ENCODE measurements around the gene TTC7B. TPM values are rescaled to one million over a fixed set of nuclear protein-coding genes. Genes with fewer than 3 reads are reported as not detected.

The TTC7B gene
- total and polyA plus RNA-seq, 2 of the 8 experiments (the other 6 are each of a cell fraction or from before 2014, with no cell fraction given) = 23.7 to 34.0 TPM

DNA sequence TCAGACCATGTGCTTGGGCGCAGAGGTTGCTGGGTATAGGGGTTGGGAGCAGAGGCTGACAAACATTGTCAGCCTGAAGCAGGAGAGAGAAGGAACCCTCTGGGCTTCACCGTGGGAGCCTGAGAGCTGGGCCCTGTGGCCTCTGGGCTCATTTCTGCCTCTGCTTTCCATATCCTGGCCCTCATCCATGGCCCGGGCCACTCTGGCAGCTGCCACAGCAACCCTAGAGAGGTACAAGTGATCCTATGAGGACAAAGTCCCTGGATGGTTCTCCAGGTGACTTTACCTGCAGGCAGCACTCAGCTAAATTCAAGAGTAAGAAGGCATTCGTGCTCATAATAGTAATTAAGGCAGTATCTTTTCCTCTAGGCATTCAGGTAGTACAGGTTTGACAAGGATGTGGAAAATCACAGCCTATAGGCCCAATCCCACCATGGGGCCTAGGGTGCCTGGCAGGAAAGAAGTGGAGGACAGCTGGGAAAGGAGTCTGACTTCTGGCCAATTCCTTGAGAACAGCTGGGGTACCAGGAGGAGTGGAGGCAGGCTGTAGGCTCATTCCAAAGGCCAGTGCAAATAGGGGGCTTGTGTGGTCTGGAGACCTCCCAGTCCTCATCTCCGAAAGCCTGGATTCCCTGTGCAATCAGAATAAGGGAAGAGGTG, 3.6 kb upstream of the TTC7B start:
- no peak overlapping the region for H3K4me2 ChIP-seq (ENCODE audit: insufficient read depth in 1 of 2, low read depth in 2 of 2, low read length in 2 of 2)
- H3K79me2 ChIP-seq (ENCODE audit: control insufficient read depth in 1 of 2, insufficient read depth in 2 of 2, low read length in 2 of 2) = no peaks in the 10 kb centered on the region
- no peaks in the 10 kb centered on the region for H4K20me1 ChIP-seq (replicated peaks in 1 of 2; ENCODE audit: control insufficient read depth in 1 of 2, insufficient read depth in 2 of 2, low read length in 2 of 2)
- H3K56ac ChIP-seq (replicated peaks; ENCODE audit: insufficient read length, low read depth, low read length) = no peak overlapping the region
- no peak for DNase-seq (ENCODE audit: low read depth in 1 of 2, low spot score in 2 of 2)
- H3K36me3 ChIP-seq (ENCODE audit: control insufficient read depth in 2 of 4, insufficient read depth in 4 of 4, low read length in 3 of 4) = no peaks in the 10 kb centered on the region
- no peak overlapping the region for H3K18ac ChIP-seq (ENCODE audit: extremely low read depth, low read length)
- ChIA-PET POLR2A (ENCODE audit: partially characterized antibody) (no interaction called here), CTCF (ENCODE audit: partially characterized antibody) (interaction anchor here (0.8 to 3.3 kb wide), 2 partner anchors 8 to 62 kb away, joined by 3 to 11 read pairs; no protein-coding TSS in a partner anchor)
- no peak for FAIRE-seq
- H3K23ac ChIP-seq (ENCODE audit: insufficient read length) = no peak overlapping the region
- H4K91ac ChIP-seq (replicated peaks; ENCODE audit: insufficient read length, low read length) = no peak overlapping the region
- H3K27ac ChIP-seq (ENCODE audit: low read depth, low read length) = no peak overlapping the region
- no peak overlapping the region for H3K14ac ChIP-seq (ENCODE audit: insufficient read length)
- H3K23me2 ChIP-seq (ENCODE audit: low read depth, low read length) = peaks cover 8% of the 10 kb centered on the region; the same call in 1 of the 2 replicates
- no peak overlapping the region for H3K4me3 ChIP-seq (ENCODE audit: extremely low read depth in 1 of 4, insufficient read depth in 2 of 4, low read depth in 3 of 4, low read length in 4 of 4)
- H2BK5ac ChIP-seq (ENCODE audit: low read depth, low read length) = no peak overlapping the region
- no peak overlapping the region for H2AK5ac ChIP-seq (ENCODE audit: low read depth, low read length)
- peak overlapping the region; percentile 59; the same call in 1 of the 2 replicates for H4K8ac ChIP-seq (ENCODE audit: extremely low read depth, insufficient read depth, low read length)
- peaks cover 2 to 8% of the 10 kb centered on the region in 2 experiments; a peak in 3 of 4 replicates for H3K9me3 ChIP-seq (ENCODE audit: insufficient read depth in 2 of 2, low read depth in 1 of 2, low read length in 1 of 2)
- H3K79me1 ChIP-seq (ENCODE audit: low read depth, low read length) = no peaks in the 10 kb centered on the region
- no peak overlapping the region for H4K5ac ChIP-seq (ENCODE audit: insufficient read length, low read depth, low read length)
- no peak overlapping the region for H3K4ac ChIP-seq (replicated peaks; ENCODE audit: insufficient read length, low read depth, low read length)
- TF ChIP-seq BACH1 (IDR thresholded peaks at IDR 0.05; ENCODE audit: low read length) = no peak
- no peak for TF ChIP-seq KDM5A (IDR thresholded peaks at IDR 0.05; ENCODE audit: low read length)
- TF ChIP-seq SUZ12 (IDR thresholded peaks at IDR 0.05; ENCODE audit: low read length) = no peak
- no peak for TF ChIP-seq ZNF274 (IDR thresholded peaks at IDR 0.05; ENCODE audit: borderline replicate concordance, extremely low read depth, low read length)
- no peak overlapping the region for H2BK15ac ChIP-seq (ENCODE audit: low read length)
- no peak overlapping the region for H3K9ac ChIP-seq (replicated peaks in 1 of 4; ENCODE audit: extremely low read depth in 1 of 4, low read depth in 3 of 4, low read length in 3 of 4)
- H2BK12ac ChIP-seq (ENCODE audit: low read depth, low read length) = no peak overlapping the region
- no peak overlapping the region for H2AFZ ChIP-seq (ENCODE audit: low read length)
- peaks cover 0 to 5% (median 5%) of the 10 kb centered on the region in 4 experiments; a peak in 3 of 7 replicates for H3K27me3 ChIP-seq (replicated peaks in 1 of 4; ENCODE audit: control insufficient read depth in 3 of 4, extremely low read depth in 1 of 4, insufficient read depth in 3 of 4, low read length in 3 of 4)
- no peak overlapping the region for H2BK120ac ChIP-seq (replicated peaks; ENCODE audit: low read depth, low read length)
- WGBS, 2 experiments (ENCODE audit: extremely low coverage in 1 of 2, insufficient coverage in 1 of 2, insufficient read length in 1 of 2, insufficient replicate concordance in 2 of 2, low coverage in 1 of 2, low lambda C conversion rate in 2 of 2, missing lambda C conversion rate in 1 of 2) = 88% methylated on average over 5 of the region's 5 CpGs; no CpG with 5 or more reads in 1 of the 2 experiments
- peaks cover 0 to 10% (median 5%) of the 10 kb centered on the region in 4 experiments; a peak in 6 of 7 replicates for H3K4me1 ChIP-seq (replicated peaks in 1 of 4; ENCODE audit: control insufficient read depth in 3 of 4, insufficient read depth in 4 of 4, low read length in 3 of 4)
- H2BK20ac ChIP-seq (ENCODE audit: low read length) = no peak overlapping the region
